ENCODE data around the gene SLC12A4.
A peak's percentile ranks its signal among the peaks of the same experiment; 100 is the strongest.
"Not testable (repeated sequence)": the region's sequence is repeated elsewhere in the genome, so short reads cannot be mapped to it uniquely, and the experiment has no call there.

Gene SLC12A4

DNA sequence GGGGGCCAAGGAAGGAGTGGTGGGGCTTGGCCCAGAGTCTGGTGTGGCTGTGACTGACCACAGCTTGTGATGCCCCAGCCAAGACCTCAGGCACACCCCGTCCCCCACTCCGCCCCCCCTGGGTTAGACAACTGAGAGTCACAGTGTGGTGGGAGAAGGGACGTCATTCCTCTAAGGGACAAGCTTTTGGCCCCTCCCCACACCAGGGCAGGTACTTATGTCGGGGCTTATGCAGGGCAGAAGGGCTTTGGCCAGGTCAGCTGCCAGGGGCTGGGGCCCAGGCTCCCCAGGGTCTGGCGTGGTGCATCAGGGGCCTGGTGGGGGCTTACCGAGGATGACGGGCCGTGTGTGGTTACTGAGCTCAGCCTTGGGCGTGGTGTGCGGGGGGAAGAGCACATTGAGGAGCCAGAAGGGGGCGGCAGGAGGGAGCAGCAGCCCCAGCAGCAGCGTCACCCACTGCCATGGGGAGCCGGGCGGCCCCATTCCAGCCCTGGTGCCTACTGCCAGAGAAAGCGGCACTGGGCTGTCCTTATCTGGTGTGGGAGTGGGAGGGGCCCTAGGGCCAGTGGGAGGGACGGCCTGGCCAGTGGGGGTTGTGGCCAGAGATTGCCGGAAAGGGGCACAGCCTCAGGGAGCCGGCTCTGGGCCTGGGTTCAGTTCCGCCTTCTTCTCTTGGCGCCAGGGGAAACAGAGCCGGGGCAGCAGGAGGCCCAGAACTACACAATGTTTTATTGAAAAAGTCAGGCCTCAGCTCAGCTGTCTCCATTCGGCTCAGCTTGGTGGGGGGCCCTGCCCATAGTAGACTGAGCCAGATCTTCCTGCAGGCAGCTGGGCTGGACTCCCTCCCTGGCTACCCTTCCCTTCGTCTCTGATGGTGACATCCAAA lies 24.6 kb downstream of the SLC12A4 start, which contains the start of gene LCAT:
LCAT (minus strand) TSS at position 502 of the 886 bp plus-strand sequence; CDS start at position 483, 19 bp downstream.
- no peak for DNase-seq (ENCODE audit: low read depth)
- peak within 1 kb of the TSS; percentile 42 for H3K4me3 ChIP-seq (ENCODE audit: low read length)
- H3K36me3 ChIP-seq (ENCODE audit: control insufficient read depth, insufficient read depth, low read length, severe bottlenecking), result peaks cover 84% of the 10 kb centered on the region

DNA sequence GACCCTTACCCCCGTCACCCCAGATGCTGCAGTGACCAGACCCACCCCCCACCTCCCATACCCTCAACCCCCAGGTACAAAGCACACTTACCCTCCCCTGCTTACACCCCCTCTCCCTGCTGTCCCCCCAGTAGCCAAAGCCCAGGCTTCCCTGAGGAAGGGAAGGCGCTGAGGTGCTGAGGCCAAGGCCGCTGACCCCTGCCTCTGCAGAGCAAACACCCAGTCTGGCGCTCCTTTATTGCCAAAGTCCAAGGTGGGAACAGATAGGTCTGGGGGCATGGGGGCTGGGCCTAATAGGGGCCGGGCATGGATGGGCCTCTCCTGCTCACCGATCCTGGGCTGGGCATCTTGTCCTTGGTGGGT lies 25.2 kb downstream of the SLC12A4 start:
- Histone ChIP-seq H3K9me3 (ENCODE audit: control insufficient read depth, low read length) (no peaks in the 10 kb centered on the region), H3K4me1 (ENCODE audit: control insufficient read depth, insufficient read depth, low read length) (peaks cover 25% of the 10 kb centered on the region), H3K9ac (ENCODE audit: low read length) (peak overlapping the region; percentile 80), H3K27me3 (replicated peaks; ENCODE audit: control insufficient read depth, insufficient read depth, low read length) (no peaks in the 10 kb centered on the region), H3K36me3 (ENCODE audit: control insufficient read depth, insufficient read depth, low read length, severe bottlenecking) (peaks cover 78% of the 10 kb centered on the region), H3K4me3 (ENCODE audit: low read length) (peak overlapping the region; percentile 42)
- DNase-seq (ENCODE audit: low read depth), result no peak

More for the DNA sequence above, 24.6 kb downstream of the SLC12A4 start, which contains the start of gene LCAT:
- H3K9ac ChIP-seq (ENCODE audit: low read length), result peak within 1 kb of the TSS; percentile 80
- H3K27me3 ChIP-seq (replicated peaks; ENCODE audit: control insufficient read depth, insufficient read depth, low read length), result no peaks in the 10 kb centered on the region
- H3K4me1 ChIP-seq (ENCODE audit: control insufficient read depth, insufficient read depth, low read length), result peaks cover 25% of the 10 kb centered on the region
- no peaks in the 10 kb centered on the region for H3K9me3 ChIP-seq (ENCODE audit: control insufficient read depth, low read length)

GRCh38 chr16:67942510-67943255 lies 25.8 kb downstream of the SLC12A4 start:
- Histone ChIP-seq H3K9ac (ENCODE audit: low read length) (peak overlapping the region; percentile 80), H3K4me3 (ENCODE audit: low read length) (no peak overlapping the region), H3K9me3 (ENCODE audit: control insufficient read depth, low read length) (no peaks in the 10 kb centered on the region), H3K4me1 (ENCODE audit: control insufficient read depth, insufficient read depth, low read length) (peaks cover 25% of the 10 kb centered on the region), H3K27me3 (replicated peaks; ENCODE audit: control insufficient read depth, insufficient read depth, low read length) (no peaks in the 10 kb centered on the region), H3K36me3 (ENCODE audit: control insufficient read depth, insufficient read depth, low read length, severe bottlenecking) (peaks cover 72% of the 10 kb centered on the region)
- DNase-seq (ENCODE audit: low read depth), result no peak

DNA sequence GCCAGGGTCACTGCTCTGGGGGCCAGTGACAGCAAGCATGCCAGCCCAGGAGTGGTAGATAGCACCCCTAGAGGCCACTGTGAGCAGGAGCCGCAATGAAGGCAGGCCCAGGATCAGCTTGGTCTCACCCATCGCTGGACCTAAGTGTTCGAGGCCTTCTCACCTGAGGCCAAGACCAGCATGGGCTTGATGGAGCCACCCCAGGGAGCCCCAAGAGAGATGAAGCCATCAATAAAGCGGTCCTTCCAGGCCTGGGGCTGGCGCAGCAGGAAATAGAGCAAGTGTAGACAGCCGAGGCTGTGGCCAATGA lies 26.3 kb downstream of the SLC12A4 start:
- H3K36me3 ChIP-seq (ENCODE audit: control insufficient read depth, insufficient read depth, low read length, severe bottlenecking), result peaks cover 67% of the 10 kb centered on the region
- peak; percentile 53 for DNase-seq (ENCODE audit: low read depth)
- H3K4me3 ChIP-seq (ENCODE audit: low read length), result no peak overlapping the region
- H3K9me3 ChIP-seq (ENCODE audit: control insufficient read depth, low read length), result no peaks in the 10 kb centered on the region
- no peaks in the 10 kb centered on the region for H3K27me3 ChIP-seq (replicated peaks; ENCODE audit: control insufficient read depth, insufficient read depth, low read length)
- H3K9ac ChIP-seq (ENCODE audit: low read length), result no peak overlapping the region
- peaks cover 29% of the 10 kb centered on the region for H3K4me1 ChIP-seq (ENCODE audit: control insufficient read depth, insufficient read depth, low read length)

GRCh38 chr16:67941469-67942199 lies 26.8 kb downstream of the SLC12A4 start:
- H3K36me3 ChIP-seq (ENCODE audit: control insufficient read depth, insufficient read depth, low read length, severe bottlenecking), result peaks cover 62% of the 10 kb centered on the region
- H3K4me3 ChIP-seq (ENCODE audit: low read length), result no peak overlapping the region
- peaks cover 34% of the 10 kb centered on the region for H3K4me1 ChIP-seq (ENCODE audit: control insufficient read depth, insufficient read depth, low read length)
- no peaks in the 10 kb centered on the region for H3K27me3 ChIP-seq (replicated peaks; ENCODE audit: control insufficient read depth, insufficient read depth, low read length)
- no peak for DNase-seq (ENCODE audit: low read depth)
- H3K9me3 ChIP-seq (ENCODE audit: control insufficient read depth, low read length), result no peaks in the 10 kb centered on the region
- H3K9ac ChIP-seq (ENCODE audit: low read length), result no peak overlapping the region

DNA sequence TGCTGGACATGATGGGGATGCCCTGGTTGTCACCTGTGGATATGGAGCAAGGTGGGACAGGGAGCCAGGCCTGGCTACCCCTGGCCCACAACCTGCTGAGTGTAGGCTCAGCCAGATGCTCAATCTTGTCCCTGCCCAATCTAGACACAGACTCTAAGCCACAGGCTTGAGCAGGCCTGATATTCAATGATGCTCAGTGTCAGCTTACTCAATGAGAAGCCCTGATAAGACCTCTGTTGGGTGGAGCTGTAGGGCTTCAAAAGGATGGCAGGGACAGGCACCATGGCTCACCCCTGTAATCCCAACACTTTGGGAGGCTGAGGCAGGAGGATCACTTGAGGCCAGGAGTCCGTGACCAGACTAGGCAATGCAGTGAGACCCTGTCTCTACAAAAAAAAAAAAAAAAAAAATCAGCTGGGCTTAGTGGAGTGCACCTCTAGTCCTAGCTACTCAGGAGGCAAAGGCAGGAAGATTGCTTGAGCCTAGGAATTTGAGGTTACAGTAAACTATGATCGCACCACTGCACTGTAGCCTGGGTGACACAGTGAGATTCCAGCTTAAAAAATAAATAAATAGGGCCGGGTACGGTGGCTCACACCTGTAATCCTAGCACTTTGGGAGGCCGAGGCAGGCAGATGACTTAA lies 27.9 kb downstream of the SLC12A4 start:
- no peak for DNase-seq (ENCODE audit: low read depth)
- Histone ChIP-seq H3K4me1 (ENCODE audit: control insufficient read depth, insufficient read depth, low read length) (peaks cover 32% of the 10 kb centered on the region), H3K9me3 (ENCODE audit: control insufficient read depth, low read length) (no peaks in the 10 kb centered on the region), H3K27me3 (replicated peaks; ENCODE audit: control insufficient read depth, insufficient read depth, low read length) (no peaks in the 10 kb centered on the region), H3K36me3 (ENCODE audit: control insufficient read depth, insufficient read depth, low read length, severe bottlenecking) (peaks cover 51% of the 10 kb centered on the region), H3K4me3 (ENCODE audit: low read length) (no peak overlapping the region), H3K9ac (ENCODE audit: low read length) (no peak overlapping the region)

DNA sequence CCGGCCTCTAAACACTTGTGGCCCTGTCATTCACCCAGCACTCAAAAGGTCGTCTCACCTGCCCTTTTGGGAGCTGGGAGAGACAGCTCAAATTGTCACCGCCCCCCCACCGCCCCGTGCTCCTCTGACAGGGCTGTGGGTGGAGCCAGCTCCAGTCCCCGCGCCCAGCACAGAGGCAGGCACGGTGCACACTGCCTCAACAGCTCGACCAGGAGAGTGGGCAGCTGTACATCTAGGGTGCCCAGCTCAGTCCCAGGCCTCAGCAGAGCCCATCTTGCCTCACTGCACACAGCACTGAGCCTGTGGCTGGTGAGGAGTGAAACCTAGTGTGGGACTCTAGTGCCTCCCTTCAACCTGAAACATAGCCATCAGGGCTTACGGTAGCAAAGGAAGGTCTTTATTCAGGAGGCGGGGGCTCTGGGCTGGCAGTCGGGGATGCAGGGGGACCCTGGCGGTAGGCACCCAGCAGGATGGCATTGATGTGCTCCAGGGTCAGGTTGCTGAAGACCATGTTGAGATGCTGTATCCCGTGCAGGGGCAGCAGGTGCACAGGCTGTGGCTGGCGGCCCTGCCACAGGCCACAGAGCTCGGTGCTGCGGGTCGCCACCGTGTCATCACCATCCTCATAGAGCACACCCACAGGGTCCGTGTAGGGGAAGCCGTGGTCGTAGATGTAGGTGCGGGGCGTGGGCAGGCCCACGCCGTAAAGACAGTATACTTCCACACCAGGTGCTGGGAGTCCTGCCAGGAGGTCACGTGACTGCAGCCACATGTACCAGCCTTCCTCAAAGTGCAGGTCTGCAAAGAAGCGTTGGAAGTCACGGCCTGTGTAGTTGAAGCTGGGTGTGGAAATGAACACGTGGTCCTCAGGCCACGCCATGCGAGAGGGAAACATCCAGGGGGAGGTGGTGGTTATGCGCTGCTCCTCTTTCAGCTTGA lies 28.7 kb downstream of the SLC12A4 start:
- Histone ChIP-seq H3K9me3 (ENCODE audit: control insufficient read depth, low read length) (no peaks in the 10 kb centered on the region), H3K27me3 (replicated peaks; ENCODE audit: control insufficient read depth, insufficient read depth, low read length) (no peaks in the 10 kb centered on the region), H3K9ac (ENCODE audit: low read length) (no peak overlapping the region), H3K4me3 (ENCODE audit: low read length) (no peak overlapping the region), H3K4me1 (ENCODE audit: control insufficient read depth, insufficient read depth, low read length) (peaks cover 32% of the 10 kb centered on the region), H3K36me3 (ENCODE audit: control insufficient read depth, insufficient read depth, low read length, severe bottlenecking) (peaks cover 43% of the 10 kb centered on the region)
- no peak for DNase-seq (ENCODE audit: low read depth)

DNA sequence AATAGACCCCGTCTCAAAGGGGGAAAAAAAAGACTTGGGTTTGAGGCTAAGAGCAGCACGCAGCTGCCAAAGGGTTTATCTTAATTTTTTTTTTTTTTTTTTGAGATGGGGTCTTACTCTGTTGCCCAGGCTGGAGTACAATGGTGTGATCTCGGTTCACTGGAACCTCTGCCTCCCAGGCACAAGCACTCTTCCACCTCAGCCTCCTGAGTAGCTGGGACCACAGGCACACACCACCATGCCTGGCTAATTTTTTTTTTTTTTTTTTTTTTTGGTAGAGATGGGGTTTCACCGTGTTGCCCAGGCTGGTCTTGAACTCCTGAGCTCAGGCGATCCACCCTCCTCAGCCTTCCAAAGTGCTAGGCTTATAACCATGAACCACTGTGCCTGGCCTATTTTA lies 30.7 kb downstream of the SLC12A4 start:
- H3K9ac ChIP-seq (ENCODE audit: low read length); H3K27me3 ChIP-seq (replicated peaks; ENCODE audit: control insufficient read depth, insufficient read depth, low read length); H3K9me3 ChIP-seq (ENCODE audit: control insufficient read depth, low read length); DNase-seq (ENCODE audit: low read depth): not testable (repeated sequence)
- H3K4me3 ChIP-seq (ENCODE audit: low read length), result peak overlapping the region; percentile 98
- peaks cover 29% of the 10 kb centered on the region for H3K4me1 ChIP-seq (ENCODE audit: control insufficient read depth, insufficient read depth, low read length)
- H3K36me3 ChIP-seq (ENCODE audit: control insufficient read depth, insufficient read depth, low read length, severe bottlenecking), result peaks cover 32% of the 10 kb centered on the region

DNA sequence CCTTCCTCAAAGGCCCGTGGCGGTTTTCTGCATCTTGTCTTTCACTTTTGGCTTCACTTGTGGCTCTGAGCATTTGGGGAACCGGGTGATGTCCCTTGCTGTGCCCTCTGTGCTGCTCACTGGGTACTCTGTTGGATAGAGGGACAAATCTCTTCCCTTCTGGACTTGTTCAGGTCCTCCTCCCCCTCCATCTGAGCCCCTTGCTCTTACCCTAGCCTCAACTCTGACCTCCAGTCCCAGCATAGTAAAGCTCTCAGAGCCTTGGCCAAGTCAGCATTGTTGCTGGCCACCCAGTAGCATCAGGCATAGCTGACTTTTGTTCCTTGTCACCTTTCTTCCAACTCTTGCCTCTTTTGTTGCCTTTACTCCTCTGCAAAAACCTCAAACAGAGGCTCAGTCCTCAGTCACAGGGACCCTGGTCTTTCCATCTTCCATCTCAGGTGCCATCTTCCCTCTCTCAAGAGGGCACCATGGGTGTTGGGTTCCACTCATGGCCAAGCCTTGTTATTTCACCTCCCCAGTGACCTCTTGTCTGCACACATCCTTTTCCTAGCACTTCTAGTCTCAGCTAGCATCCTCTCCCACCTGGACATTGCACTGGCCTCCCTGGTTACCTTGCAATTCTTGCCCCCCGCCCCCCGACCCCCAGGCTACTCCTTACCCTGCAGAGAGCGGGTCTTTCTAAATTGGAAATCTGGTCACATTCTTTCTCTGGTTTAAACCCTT lies 31.4 kb downstream of the SLC12A4 start:
- Histone ChIP-seq H3K9ac (ENCODE audit: low read length) (peak overlapping the region; percentile 98), H3K4me3 (ENCODE audit: low read length) (peak overlapping the region; percentile 98), H3K4me1 (ENCODE audit: control insufficient read depth, insufficient read depth, low read length) (peaks cover 29% of the 10 kb centered on the region), H3K9me3 (ENCODE audit: control insufficient read depth, low read length) (no peaks in the 10 kb centered on the region), H3K36me3 (ENCODE audit: control insufficient read depth, insufficient read depth, low read length, severe bottlenecking) (peaks cover 26% of the 10 kb centered on the region), H3K27me3 (replicated peaks; ENCODE audit: control insufficient read depth, insufficient read depth, low read length) (no peaks in the 10 kb centered on the region)
- DNase-seq (ENCODE audit: low read depth), result peak; percentile 88
